Measurements from ENCODE around the gene AFAP1L1.

GRCh38 chr5:149285153-149285552 is 13.5 kb downstream of the AFAP1L1 start:
- no peak for TF ChIP-seq SP1 (IDR thresholded peaks at IDR 0.05)
- no peak for TF ChIP-seq NFRKB (IDR thresholded peaks at IDR 0.05)
- no peak for TF ChIP-seq ARNT (IDR thresholded peaks at IDR 0.05)
- TF ChIP-seq ZNF384 (IDR thresholded peaks at IDR 0.05) = no peak
- no peak for TF ChIP-seq ELF4 (IDR thresholded peaks at IDR 0.05)
- no peak for TF ChIP-seq BHLHE40 (IDR thresholded peaks at IDR 0.05; ENCODE audit: borderline replicate concordance)
- no peak for TF ChIP-seq HDGF (IDR thresholded peaks at IDR 0.05; ENCODE audit: borderline replicate concordance)
- TF ChIP-seq TARDBP (IDR thresholded peaks at IDR 0.05) = no peak
- TF ChIP-seq FOXK2 (IDR thresholded peaks at IDR 0.05) = no peak
- no peak for TF ChIP-seq FOXM1 (IDR thresholded peaks at IDR 0.05; ENCODE audit: borderline replicate concordance)
- TF ChIP-seq L3MBTL2 (conservative IDR thresholded peaks at IDR 0.05) = no peak
- TF ChIP-seq FOXA1 (IDR thresholded peaks at IDR 0.05) = no peak
- TF ChIP-seq SUZ12 (IDR thresholded peaks at IDR 0.05) = no peak
